ENCODE measurements around the gene C11orf91.
"Not testable (repeated sequence)": the region's sequence is repeated elsewhere in the genome, so short reads cannot be mapped to it uniquely, and the experiment has no call there.

The C11orf91 gene

GRCh38 chr11:33664166-33664565, 36.5 kb downstream of the C11orf91 start:
- TF ChIP-seq, protein P1, sequence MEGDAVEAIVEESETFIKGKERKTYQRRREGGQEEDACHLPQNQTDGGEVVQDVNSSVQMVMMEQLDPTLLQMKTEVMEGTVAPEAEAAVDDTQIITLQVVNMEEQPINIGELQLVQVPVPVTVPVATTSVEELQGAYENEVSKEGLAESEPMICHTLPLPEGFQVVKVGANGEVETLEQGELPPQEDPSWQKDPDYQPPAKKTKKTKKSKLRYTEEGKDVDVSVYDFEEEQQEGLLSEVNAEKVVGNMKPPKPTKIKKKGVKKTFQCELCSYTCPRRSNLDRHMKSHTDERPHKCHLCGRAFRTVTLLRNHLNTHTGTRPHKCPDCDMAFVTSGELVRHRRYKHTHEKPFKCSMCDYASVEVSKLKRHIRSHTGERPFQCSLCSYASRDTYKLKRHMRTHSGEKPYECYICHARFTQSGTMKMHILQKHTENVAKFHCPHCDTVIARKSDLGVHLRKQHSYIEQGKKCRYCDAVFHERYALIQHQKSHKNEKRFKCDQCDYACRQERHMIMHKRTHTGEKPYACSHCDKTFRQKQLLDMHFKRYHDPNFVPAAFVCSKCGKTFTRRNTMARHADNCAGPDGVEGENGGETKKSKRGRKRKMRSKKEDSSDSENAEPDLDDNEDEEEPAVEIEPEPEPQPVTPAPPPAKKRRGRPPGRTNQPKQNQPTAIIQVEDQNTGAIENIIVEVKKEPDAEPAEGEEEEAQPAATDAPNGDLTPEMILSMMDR (IDR thresholded peaks at IDR 0.05; ENCODE audit: low read depth, low read length, missing control alignments), result no peak

GRCh38 chr11:33663121-33663520, 37.5 kb downstream of the C11orf91 start:
- TF ChIP-seq, protein P1 (IDR thresholded peaks at IDR 0.05; ENCODE audit: low read depth, low read length, missing control alignments), result no peak
- no peak overlapping the region for H3K4me3 ChIP-seq (replicated peaks; ENCODE audit: low read depth, low read length)
- no peak for DNase-seq (ENCODE audit: extremely low read depth, low read depth)

More at GRCh38 chr11:33664166-33664565, 36.5 kb downstream of the C11orf91 start:
- no peak for DNase-seq (ENCODE audit: extremely low read depth, low read depth)
- no peak overlapping the region for H3K4me3 ChIP-seq (replicated peaks; ENCODE audit: low read depth, low read length)

DNA sequence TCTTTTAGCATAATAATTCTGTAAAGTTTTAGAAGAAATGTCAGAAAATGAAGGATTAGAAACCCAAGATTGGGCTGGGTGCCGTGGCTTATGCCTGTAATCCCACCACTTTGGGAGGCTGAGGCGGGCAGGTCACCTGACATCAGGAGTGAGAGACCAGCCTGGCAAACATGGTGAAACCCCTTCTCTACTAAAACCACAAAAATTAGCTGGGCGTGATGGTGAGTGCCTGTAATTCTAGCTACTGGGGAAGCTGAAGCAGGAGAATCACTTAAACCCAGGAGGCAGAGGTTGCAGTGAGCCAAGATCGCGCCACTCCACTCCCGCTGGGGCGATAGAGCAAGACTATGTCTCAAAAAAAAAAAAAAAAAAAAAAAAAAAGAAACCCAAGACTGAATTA, 39.1 kb downstream of the C11orf91 start:
- H3K4me3 ChIP-seq (replicated peaks; ENCODE audit: low read depth, low read length); DNase-seq (ENCODE audit: extremely low read depth, low read depth): not testable (repeated sequence)

- TF ChIP-seq, protein P1 (IDR thresholded peaks at IDR 0.05; ENCODE audit: low read depth, low read length, missing control alignments), result no peak
- DNase-seq (ENCODE audit: extremely low read depth, low read depth), result no peak
- no peak overlapping the region for H3K4me3 ChIP-seq (replicated peaks; ENCODE audit: low read depth, low read length)
Observed at GRCh38 chr11:33660962-33661361, 39.7 kb downstream of the C11orf91 start.

DNA sequence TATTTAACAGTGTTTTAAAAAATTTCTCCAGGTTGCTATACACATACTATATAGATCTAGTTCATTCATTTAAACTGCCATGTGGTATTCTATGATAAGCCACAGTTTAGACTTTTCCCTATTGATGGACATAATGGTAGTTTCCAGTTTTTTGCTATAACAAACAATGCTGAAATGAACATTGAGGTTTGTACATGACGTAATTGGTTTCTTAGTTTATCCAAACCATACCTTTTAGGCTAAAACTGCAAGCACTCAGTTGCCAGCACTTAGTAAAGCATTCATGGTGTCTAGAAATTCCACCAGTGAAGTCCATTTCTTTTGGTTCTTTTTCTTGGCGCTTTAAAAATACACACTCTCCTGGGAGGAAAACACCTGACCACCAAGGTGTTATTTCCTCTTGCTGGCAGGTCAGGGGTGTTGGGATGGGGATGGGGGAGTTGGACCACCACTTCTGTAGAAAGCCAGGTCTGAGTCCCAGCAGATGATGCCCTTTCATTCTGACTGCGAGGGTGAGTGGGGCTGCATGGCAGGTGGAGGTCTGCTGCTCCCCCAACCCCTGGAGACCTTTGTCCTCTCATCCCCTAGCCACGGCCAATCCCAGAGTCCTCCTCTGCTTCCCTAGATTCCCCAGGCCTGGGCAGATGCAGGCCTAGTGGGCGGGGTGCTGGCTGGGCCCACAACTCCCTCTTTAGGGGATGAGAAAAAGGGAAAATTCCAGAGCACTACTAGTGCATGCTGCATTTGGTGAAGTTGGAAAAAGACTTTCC, 41.1 kb downstream of the C11orf91 start:
- no peak for DNase-seq (ENCODE audit: extremely low read depth, low read depth)
- TF ChIP-seq, protein P1 (IDR thresholded peaks at IDR 0.05; ENCODE audit: low read depth, low read length, missing control alignments), result no peak
- no peak overlapping the region for H3K4me3 ChIP-seq (replicated peaks; ENCODE audit: low read depth, low read length)

- H3K4me3 ChIP-seq (replicated peaks; ENCODE audit: low read depth, low read length), result no peak overlapping the region
- TF ChIP-seq, protein P1 (IDR thresholded peaks at IDR 0.05; ENCODE audit: low read depth, low read length, missing control alignments), result no peak
- DNase-seq (ENCODE audit: extremely low read depth, low read depth), result no peak
Observed at GRCh38 chr11:33658195-33658900, 42.3 kb downstream of the C11orf91 start.

- no peak overlapping the region for H3K4me3 ChIP-seq (replicated peaks; ENCODE audit: low read depth, low read length)
- TF ChIP-seq, protein P1 (IDR thresholded peaks at IDR 0.05; ENCODE audit: low read depth, low read length, missing control alignments), result no peak
Observed at GRCh38 chr11:33657757-33658156, 42.9 kb downstream of the C11orf91 start.

More at GRCh38 chr11:33657757-33658156, 42.9 kb downstream of the C11orf91 start:
- DNase-seq (ENCODE audit: extremely low read depth, low read depth), result no peak
